Prostate gland (tissue), 2 donors: ENCODE measurements around the gene LTB. TPM values are rescaled to one million over a fixed set of nuclear protein-coding genes. Genes with fewer than 3 reads are reported as not detected.

Experiments
- DNase-seq: peaks from one replicate; pipeline ENCODE4 v3.0.0-alpha.2; 2019; ENCODE audit warnings: low spot score
- H3K27ac ChIP-seq, 2 donors: fragments of 200-600 bp; sonication (generic); 2 replicates each; pipeline ENCODE4 v1.5.1; 2017 to 2019
- H3K27me3 ChIP-seq: fragments of 200-600 bp; sonication (generic); replicated peaks from 2 replicates; pipeline ENCODE4 v1.5.1; 2019; ENCODE audit not compliant: insufficient read depth
- H3K36me3 ChIP-seq, 2 donors: fragments of 200-600 bp; sonication (generic); 1 replicate in 1 of 2; 2 replicates in 1 of 2; pipeline versions ENCODE4 v1.5.1 to v1.8.1; 2017 to 2019
- H3K4me1 ChIP-seq: fragments of 200-600 bp; sonication (generic); replicated peaks from 2 replicates; pipeline ENCODE4 v1.5.1; 2019
- H3K4me3 ChIP-seq, 2 donors: fragments of 200-600 bp; sonication (generic); 2 replicates each; pipeline ENCODE4 v1.5.1; 2017 to 2019
- H3K9me3 ChIP-seq: fragments of 200-600 bp; sonication (generic); 2 replicates; pipeline ENCODE4 v1.5.1; 2017
- CTCF ChIP-seq, 4 experiments: fragments of 200-600 bp in 2 of 4; fragments of 450-650 bp in 2 of 4; sonication (generic) in 2 of 4; IDR thresholded peaks; 1 replicate in 3 of 4; 2 replicates in 1 of 4; pipeline ENCODE4 v1.5.1; 2016 to 2019; ENCODE audit warnings: antibody characterized with exemption in 4 of 4, mild to moderate bottlenecking in 2 of 4, moderate library complexity in 2 of 4
- POLR2A ChIP-seq: fragments of 450-650 bp; IDR thresholded peaks from one replicate; pipeline ENCODE4 v1.6.1; 2016; ENCODE audit warnings: antibody characterized with exemption, mild to moderate bottlenecking
- POLR2AphosphoS5 ChIP-seq: sonication (generic); formaldehyde crosslinking; IDR thresholded peaks from one replicate; pipeline ENCODE4 v1.6.1; 2017; ENCODE audit warnings: antibody characterized with exemption
- WGBS: methylation state at CpG from one replicate; pipeline ENCODE4 v1.1.5; 2018; 5-methylcytosine and 5-hydroxymethylcytosine counted together
- intact Hi-C: fragments of 100-400 bp; cut with DNase I; formaldehyde crosslinking; loops from one replicate; pipeline ENCODE4 v1.14.2; 2022
- total RNA-seq, 2 donors: library from RNA; depleted of rRNA; stranded (reverse); fragments of >200 nt; gene quantifications; one replicate each; pipeline ENCODE4 v1.1.0, GENCODE V29; 2016

LTB gene
- total RNA-seq, 2 donors from 2014 or later, result 0.97 TPM; not detected in 1

GRCh38 chr6:31538805-31539400 lies 43.3 kb downstream of the LTB start:
- TF ChIP-seq POLR2AphosphoS5, result no peak
- TF ChIP-seq POLR2A, result no peak
- no peak for TF ChIP-seq CTCF (IDR thresholded peaks at IDR 0.05)
- Histone ChIP-seq H3K36me3 (peaks cover 3 to 28% of the 10 kb centered on the region in 2 donors), H3K4me1 (peaks cover 21% of the 10 kb centered on the region), H3K9me3 (no peaks in the 10 kb centered on the region), H3K4me3 (no peak overlapping the region), H3K27ac (no peak overlapping the region), H3K27me3 (no peaks in the 10 kb centered on the region)
- DNase-seq, result no peak
- intact Hi-C loops, result no loop called here
- WGBS, result 42% methylated on average over 6 of the region's 6 CpGs

- no peak overlapping the region for H3K27ac ChIP-seq
- TF ChIP-seq POLR2AphosphoS5 (no peak), CTCF (IDR thresholded peaks at IDR 0.05) (no peak), POLR2A (no peak)
- intact Hi-C loops, result no loop called here
- H3K9me3 ChIP-seq, result no peaks in the 10 kb centered on the region
- WGBS, result 41% methylated on average over 2 of the region's 2 CpGs
- peaks cover 21% of the 10 kb centered on the region for H3K4me1 ChIP-seq
- H3K27me3 ChIP-seq, result no peaks in the 10 kb centered on the region
- peaks cover 13 to 40% of the 10 kb centered on the region in 2 donors for H3K36me3 ChIP-seq
- no peak for DNase-seq
- no peak overlapping the region for H3K4me3 ChIP-seq
These were observed 46.5 kb downstream of the LTB start for GRCh38 chr6:31535538-31536324.

GRCh38 chr6:31534521-31535040 lies 47.6 kb downstream of the LTB start:
- Histone ChIP-seq H3K36me3 (peaks cover 15 to 41% of the 10 kb centered on the region in 2 donors), H3K27ac (no peak overlapping the region), H3K27me3 (no peaks in the 10 kb centered on the region), H3K4me1 (peaks cover 10% of the 10 kb centered on the region), H3K9me3 (no peaks in the 10 kb centered on the region), H3K4me3 (no peak overlapping the region)
- no peak for TF ChIP-seq POLR2A
- no peak for TF ChIP-seq POLR2AphosphoS5
- TF ChIP-seq CTCF (IDR thresholded peaks at IDR 0.05), result no peak
- 88% methylated on average over 24 of the region's 24 CpGs for WGBS
- intact Hi-C loops, result no loop called here
- DNase-seq, result no peak

- peaks cover 15 to 41% of the 10 kb centered on the region in 2 donors for H3K36me3 ChIP-seq
These were observed 48.2 kb downstream of the LTB start for GRCh38 chr6:31534011-31534410.

More at GRCh38 chr6:31534011-31534410, 48.2 kb downstream of the LTB start:
- H3K4me1 ChIP-seq, result peaks cover 6% of the 10 kb centered on the region
- no peaks in the 10 kb centered on the region for H3K9me3 ChIP-seq
- no peak overlapping the region for H3K27ac ChIP-seq
- TF ChIP-seq CTCF (IDR thresholded peaks at IDR 0.05) (no peak), POLR2A (no peak), POLR2AphosphoS5 (no peak)
- intact Hi-C loops, result no loop called here
- DNase-seq, result no peak
- WGBS, result 91% methylated on average over 6 of the region's 6 CpGs
- H3K4me3 ChIP-seq, result no peak overlapping the region
- H3K27me3 ChIP-seq, result no peaks in the 10 kb centered on the region
